Activated T-cell treated with anti-CD3 and anti-CD28 coated beads for 48 hours (primary cell): ENCODE data around the gene TBCCD1.
A peak's percentile ranks its signal among the peaks of the same experiment; 100 is the strongest.

Experiments
- DNase-seq: peaks from one replicate; pipeline ENCODE4 v3.0.0-alpha.2; 2020; ENCODE audit warnings: low read depth

TBCCD1 gene

DNA sequence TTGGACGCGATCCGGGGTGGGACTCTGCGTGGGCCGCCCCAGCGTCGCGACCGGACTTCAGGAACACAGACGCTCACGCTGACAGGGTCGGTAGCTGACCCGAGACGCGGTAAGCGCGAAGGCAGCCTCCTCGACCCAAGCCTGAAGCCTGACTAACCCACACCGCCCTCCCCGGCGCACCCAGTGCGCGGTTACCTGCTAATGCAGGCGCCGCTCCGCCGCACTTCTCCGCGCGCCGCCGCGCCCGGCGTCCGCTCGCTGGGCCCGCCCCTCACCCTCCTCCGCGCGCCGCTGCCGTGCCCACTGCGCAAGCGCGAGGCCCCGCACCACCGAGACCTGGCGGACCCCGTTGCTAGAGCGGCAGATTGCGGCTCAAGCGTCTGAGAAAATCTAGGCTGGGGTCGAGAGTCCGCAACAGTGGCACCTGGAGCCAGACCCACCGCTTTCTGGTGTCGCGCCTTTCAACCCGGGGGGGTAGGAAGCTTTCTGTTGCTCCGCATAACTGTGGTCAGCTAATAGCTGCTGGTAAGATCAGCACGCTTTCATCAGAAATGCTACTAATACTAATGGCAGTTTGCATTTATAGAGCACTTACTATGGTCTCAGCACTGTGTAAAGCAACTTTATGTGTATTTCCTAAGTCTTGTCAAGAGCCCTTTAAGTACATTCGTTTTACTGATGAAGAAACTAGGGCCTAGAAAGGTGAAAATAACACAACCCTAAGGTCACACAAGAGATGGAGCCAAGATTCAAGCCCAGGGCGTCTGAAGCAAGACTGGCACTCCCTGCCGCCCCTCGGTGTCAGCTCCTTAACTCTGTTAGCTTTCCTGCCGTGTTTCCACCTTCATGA, at the start of gene TBCCD1:
Gene TBCCD1 (minus strand): TSS at position 268 of the 850 bp plus-strand sequence. CDS start 3,010 bp downstream, outside the sequence.
- DNase-seq = peak; percentile 96

GRCh38 chr3:186616299-186616617, 49.1 kb upstream of the TBCCD1 start:
- DNase-seq = no peak

DNA sequence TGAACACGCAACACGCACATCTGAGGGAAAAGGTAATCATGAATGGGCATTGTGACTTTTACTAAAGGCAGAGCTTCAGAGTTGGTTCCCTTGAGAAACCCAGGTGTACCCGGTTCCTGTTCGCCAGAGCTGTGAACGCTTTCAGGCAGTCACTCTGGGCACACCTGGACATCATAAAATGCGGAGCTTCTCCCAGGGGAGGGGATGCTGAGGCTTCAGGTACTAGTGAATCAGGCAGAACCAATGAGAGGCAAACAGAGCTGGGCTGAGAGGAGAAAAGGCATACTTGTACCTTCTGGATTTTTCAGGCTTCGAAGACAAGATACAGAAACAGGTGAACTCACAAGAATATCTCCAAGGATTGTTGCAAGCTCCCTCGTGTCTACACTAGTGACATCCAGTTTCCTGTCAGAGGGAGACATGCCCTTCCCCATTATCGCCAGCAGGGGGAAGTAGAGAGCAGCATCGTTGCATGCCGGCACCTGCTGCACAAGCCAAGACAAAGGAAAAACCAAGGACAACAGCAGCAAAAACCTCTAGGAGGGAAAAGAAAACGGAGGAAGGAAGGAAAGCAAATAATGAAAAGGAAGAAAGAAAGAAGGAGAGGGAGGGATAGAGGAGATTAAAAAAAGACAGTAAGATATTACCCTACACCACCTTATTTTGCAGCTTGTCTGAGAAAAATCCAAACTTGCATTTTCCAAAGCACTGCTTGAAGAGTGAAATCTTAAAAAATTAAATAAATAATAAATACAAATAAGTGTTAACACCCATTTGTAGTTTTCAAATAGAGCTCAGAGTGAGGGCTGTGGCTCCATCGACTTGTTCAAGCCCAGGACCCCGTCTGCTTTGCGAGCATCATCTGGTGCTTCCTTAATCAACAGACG, 47.7 kb upstream of the TBCCD1 start:
- peak; percentile 66 for DNase-seq

GRCh38 chr3:186614266-186614596, 47.1 kb upstream of the TBCCD1 start:
- no peak for DNase-seq

GRCh38 chr3:186613637-186614265, 46.6 kb upstream of the TBCCD1 start:
- no peak for DNase-seq

DNA sequence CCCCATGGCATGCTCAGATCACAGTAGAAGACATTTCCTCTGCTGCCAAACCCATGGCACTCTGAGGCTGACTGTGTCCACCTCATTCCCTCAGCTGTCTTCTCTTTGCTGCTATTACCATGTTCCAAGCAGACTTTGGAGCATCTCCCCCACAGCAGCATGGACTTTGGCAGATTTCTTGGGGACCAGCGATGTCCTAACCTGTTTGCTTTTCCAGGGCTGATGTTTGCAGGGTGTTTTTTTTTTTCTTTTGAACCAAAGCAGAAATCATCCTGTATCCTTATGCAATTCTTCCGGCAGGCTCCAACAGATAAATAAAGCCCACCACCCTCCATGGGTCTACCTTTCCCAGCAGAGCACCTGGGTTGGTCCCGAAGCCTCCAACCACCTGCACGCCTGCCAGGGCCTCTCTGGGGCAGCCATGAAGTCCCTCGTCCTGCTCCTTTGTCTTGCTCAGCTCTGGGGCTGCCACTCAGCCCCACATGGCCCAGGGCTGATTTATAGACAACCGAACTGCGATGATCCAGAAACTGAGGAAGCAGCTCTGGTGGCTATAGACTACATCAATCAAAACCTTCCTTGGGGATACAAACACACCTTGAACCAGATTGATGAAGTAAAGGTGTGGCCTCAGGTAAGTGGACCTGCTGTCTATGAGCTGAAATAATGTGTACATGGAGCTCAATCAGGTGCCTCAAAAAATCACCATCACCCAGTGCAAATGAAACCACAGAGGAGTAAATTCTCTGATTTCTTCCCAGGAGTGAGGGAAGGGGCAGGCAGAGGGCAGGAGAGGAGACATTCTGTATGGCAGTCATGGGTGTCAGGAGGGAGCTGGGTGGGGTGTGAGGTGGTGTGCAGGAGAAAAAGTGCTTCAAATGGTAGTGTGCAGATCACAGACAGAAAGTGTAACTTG, 45.8 kb upstream of the TBCCD1 start, which contains the start of gene AHSG:
Gene AHSG (plus strand): TSS at position 340 of the 916 bp plus-strand sequence. CDS start 82 bp downstream, at position 422.
- DNase-seq = no peak

GRCh38 chr3:186612065-186612464, 44.9 kb upstream of the TBCCD1 start:
- no peak for DNase-seq

GRCh38 chr3:186609247-186609868, 42.2 kb upstream of the TBCCD1 start:
- DNase-seq = no peak

GRCh38 chr3:186608624-186609215, 41.6 kb upstream of the TBCCD1 start:
- DNase-seq = no peak

GRCh38 chr3:186605561-186606545, 38.7 kb upstream of the TBCCD1 start:
- DNase-seq = no peak

DNA sequence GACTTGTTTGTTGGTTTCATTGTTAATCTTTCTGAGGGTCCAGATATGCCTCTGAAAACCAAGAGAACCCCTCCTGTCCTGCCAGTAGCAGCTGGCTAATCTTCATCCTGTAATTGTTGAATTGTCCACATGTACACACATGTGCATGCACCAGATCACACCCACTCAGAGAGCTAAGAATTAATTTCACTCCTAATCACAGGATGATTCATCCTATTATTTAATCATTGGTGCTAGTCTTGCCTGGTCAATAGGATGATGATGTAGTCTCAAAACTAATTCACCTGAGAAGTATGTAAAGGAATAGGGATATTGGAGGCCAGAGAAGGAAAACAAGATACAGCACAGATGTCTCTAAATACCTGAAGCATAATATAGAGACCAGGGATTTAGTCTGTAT, 37.9 kb upstream of the TBCCD1 start:
- DNase-seq = no peak

GRCh38 chr3:186603159-186603558, 36.0 kb upstream of the TBCCD1 start:
- no peak for DNase-seq

- no peak for DNase-seq
Measured at GRCh38 chr3:186600896-186601295, 33.8 kb upstream of the TBCCD1 start.

- DNase-seq = no peak
Measured at GRCh38 chr3:186599785-186600166, 32.6 kb upstream of the TBCCD1 start.

- no peak for DNase-seq
Measured at GRCh38 chr3:186599142-186599784, 32.1 kb upstream of the TBCCD1 start.

DNA sequence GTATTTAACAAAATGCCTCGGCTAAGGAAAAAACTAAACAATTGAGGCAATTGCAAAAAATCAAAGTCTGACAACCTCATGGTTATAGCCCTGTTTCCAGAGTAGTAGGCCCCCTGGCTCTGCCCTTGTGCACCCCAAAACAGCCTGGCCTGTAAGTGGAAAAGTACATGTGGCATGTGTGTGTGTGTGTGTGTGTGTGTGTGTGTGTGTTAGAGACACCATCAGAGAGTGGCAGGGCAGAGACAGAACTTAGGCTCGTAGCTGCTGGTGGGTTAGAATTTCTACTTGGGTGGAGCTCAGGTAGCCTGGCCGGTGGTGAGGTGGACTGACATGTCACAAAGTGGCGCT, 31.6 kb upstream of the TBCCD1 start:
- no peak for DNase-seq

GRCh38 chr3:186598108-186598784, 31.1 kb upstream of the TBCCD1 start:
- no peak for DNase-seq

GRCh38 chr3:186596568-186597287, 29.6 kb upstream of the TBCCD1 start:
- no peak for DNase-seq
